Heart left ventricle (tissue), 13 donors: ENCODE results near the gene GPR12.

Experiments
- CTCF ChIP-seq, 12 donors: fragments of 200-600 bp; sonication (generic) in 4 of 12; IDR thresholded peaks; one replicate each; pipeline versions ENCODE4 v1.5.0 to v1.8.0; 2018 to 2022; ENCODE audit warnings: antibody characterized with exemption in 12 of 12, mild to moderate bottlenecking in 5 of 12
- POLR2A ChIP-seq, 2 donors: fragments of 450-650 bp; IDR thresholded peaks; one replicate each; pipeline ENCODE4 v1.6.1; 2017; ENCODE audit warnings: antibody characterized with exemption in 2 of 2, mild to moderate bottlenecking in 2 of 2, moderate library complexity in 2 of 2
- donor health status: ischemic (EF 13 %, LVEDD 7.1; RV severe dilation, severe dysfunction).
- donor health status: DM: no; HTN: yes; CAD: no.
- donor health status: DM: no; HTN: no; CAD: no.
- donor health status: ischemic (EF 25% LVEDD 6.9; RV normal size, moderate dysfunction).
- donor health status: ischemic (EF 25% LVEDD 5.7; RV mildly dilated, moderate dysfunction).
- donor health status: ischemic (EF 35%, LVEDD 5.7; RV mildly dilated, moderate dysfunction).
- donor health status: nonischemic (EF 11% LVEDD 7.7; RV severe dilation, severe dysfunction).
- donor health status: DM: yes; HTN: yes; CAD: no.
- donor health status: PGD.
- donor health status: ischemic (EF 29% LVEDD 5.4; RV normal size, mild dysfunction).
- donor health status: nonischemic (EF 23%, LVEDD 6.1; RV moderate dilation, normal function).

- TF ChIP-seq POLR2A (IDR thresholded peaks at IDR 0.05) (no peak), CTCF (IDR thresholded peaks at IDR 0.05) (no peak)
These were observed 16.6 kb downstream of the GPR12 start for GRCh38 chr13:26743971-26744370.
